Gastrocnemius medialis (tissue), 4 donors: ENCODE measurements around the gene LRIG2. TPM values are rescaled to one million over a fixed set of nuclear protein-coding genes. Genes with fewer than 3 reads are reported as not detected.
"Not testable (repeated sequence)": the region's sequence is repeated elsewhere in the genome, so short reads cannot be mapped to it uniquely, and the experiment has no call there.

ENCODE experiments used
- ATAC-seq, 2 donors: fragments of 150-250 bp; one replicate each; pipeline ENCODE4 v1.9.1; 2016
- DNase-seq, 2 donors: peaks; one replicate each; pipeline ENCODE4 v3.0.0-alpha.2; 2019
- H3K27ac ChIP-seq, 4 donors: fragments of 200-600 bp; sonication (generic); 1 replicate in 1 of 4; 2 replicates in 3 of 4; pipeline ENCODE4 v1.5.1; 2016 to 2018; ENCODE audit warnings: mild to moderate bottlenecking in 2 of 4, moderate library complexity in 1 of 4
- H3K27me3 ChIP-seq, 3 donors: fragments of 200-600 bp; sonication (generic) in 2 of 3; 1 replicate in 1 of 3; 2 replicates in 2 of 3; pipeline versions ENCODE4 v1.5.1 to v1.6.0; 2016 to 2019; ENCODE audit warnings: mild to moderate bottlenecking in 1 of 3, moderate library complexity in 1 of 3
- H3K36me3 ChIP-seq, 2 donors: fragments of 200-600 bp; sonication (generic) in 1 of 2; one replicate each; pipeline ENCODE4 v1.5.1; 2017 to 2018
- H3K4me1 ChIP-seq, 2 donors: fragments of 200-600 bp; sonication (generic) in 1 of 2; one replicate each; pipeline ENCODE4 v1.5.1; 2016 to 2017; ENCODE audit warnings: mild to moderate bottlenecking in 2 of 2
- H3K4me3 ChIP-seq, 4 donors: fragments of 200-600 bp; sonication (generic) in 3 of 4; 1 replicate in 1 of 4; 2 replicates in 3 of 4; pipeline ENCODE4 v1.5.1; 2016 to 2019; ENCODE audit warnings: mild to moderate bottlenecking in 2 of 4
- H3K9me3 ChIP-seq, 3 donors: fragments of 200-600 bp; sonication (generic) in 2 of 3; 1 replicate in 1 of 3; 2 replicates in 2 of 3; pipeline ENCODE4 v1.5.1; 2016 to 2019
- POLR2A ChIP-seq, 2 donors: fragments of 450-650 bp; IDR thresholded peaks; one replicate each; pipeline ENCODE4 v1.6.1; 2017; ENCODE audit warnings: antibody characterized with exemption in 2 of 2, mild to moderate bottlenecking in 2 of 2, moderate library complexity in 2 of 2
- in situ Hi-C, 4 donors: fragments of 200-750 bp; cut with MboI; loops; one replicate each; pipeline versions ENCODE4 v1.15.0 to v1.8.0; 2017; ENCODE audit warnings: low sequenced_read_pairs in 4 of 4
- intact Hi-C: fragments of 100-400 bp; cut with DNase I; formaldehyde crosslinking; loops from one replicate; pipeline ENCODE4 v1.15.1; 2023; ENCODE audit warnings: low total_unique reads
- total RNA-seq, 4 donors: library from RNA; depleted of rRNA; stranded (reverse); fragments of >200 nt; gene quantifications; one replicate each; pipeline versions ENCODE4 v1.1.0 to v1.2.3, GENCODE V29; 2016
- TF ChIP-seq, protein P1 (sequence below), 5 experiments: fragments of 450-650 bp in 3 of 5; fragments of 200-600 bp in 2 of 5; sonication (generic) in 2 of 5; IDR thresholded peaks in 4 of 5; conservative IDR thresholded peaks in 1 of 5; 1 replicate in 4 of 5; 2 replicates in 1 of 5; pipeline ENCODE4 v1.5.1; 2016 to 2019; ENCODE audit warnings: antibody characterized with exemption in 5 of 5, mild to moderate bottlenecking in 3 of 5, moderate library complexity in 3 of 5

The LRIG2 gene
- total RNA-seq, 4 donors from 2014 or later: 4.8 to 9.0 (median 8.9) TPM

DNA sequence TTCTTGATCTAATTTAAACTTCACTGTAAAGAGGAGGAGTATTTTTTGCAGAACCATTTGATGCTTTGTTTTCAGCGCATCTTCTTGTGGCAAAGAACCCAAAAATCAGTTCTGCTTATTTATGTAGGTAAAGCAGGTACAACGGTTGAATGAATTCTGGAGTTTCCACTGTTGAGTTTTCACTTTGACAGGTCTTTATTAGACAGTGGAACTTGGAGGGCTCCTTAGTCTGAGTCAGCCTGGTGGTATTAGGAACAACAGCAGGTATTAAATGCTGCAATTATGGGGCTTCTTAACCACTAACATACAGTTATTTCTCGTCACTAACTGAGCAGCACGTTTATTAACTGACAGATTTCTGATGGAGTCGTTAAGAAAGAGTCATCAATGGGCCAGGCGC is 1.2 kb downstream of the LRIG2 start:
- H3K36me3 ChIP-seq: peaks cover 0 to 12% of the 10 kb centered on the region in 2 donors
- H3K9me3 ChIP-seq: no peaks in the 10 kb centered on the region
- TF ChIP-seq, protein P1, sequence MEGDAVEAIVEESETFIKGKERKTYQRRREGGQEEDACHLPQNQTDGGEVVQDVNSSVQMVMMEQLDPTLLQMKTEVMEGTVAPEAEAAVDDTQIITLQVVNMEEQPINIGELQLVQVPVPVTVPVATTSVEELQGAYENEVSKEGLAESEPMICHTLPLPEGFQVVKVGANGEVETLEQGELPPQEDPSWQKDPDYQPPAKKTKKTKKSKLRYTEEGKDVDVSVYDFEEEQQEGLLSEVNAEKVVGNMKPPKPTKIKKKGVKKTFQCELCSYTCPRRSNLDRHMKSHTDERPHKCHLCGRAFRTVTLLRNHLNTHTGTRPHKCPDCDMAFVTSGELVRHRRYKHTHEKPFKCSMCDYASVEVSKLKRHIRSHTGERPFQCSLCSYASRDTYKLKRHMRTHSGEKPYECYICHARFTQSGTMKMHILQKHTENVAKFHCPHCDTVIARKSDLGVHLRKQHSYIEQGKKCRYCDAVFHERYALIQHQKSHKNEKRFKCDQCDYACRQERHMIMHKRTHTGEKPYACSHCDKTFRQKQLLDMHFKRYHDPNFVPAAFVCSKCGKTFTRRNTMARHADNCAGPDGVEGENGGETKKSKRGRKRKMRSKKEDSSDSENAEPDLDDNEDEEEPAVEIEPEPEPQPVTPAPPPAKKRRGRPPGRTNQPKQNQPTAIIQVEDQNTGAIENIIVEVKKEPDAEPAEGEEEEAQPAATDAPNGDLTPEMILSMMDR (IDR thresholded peaks at IDR 0.05 in 4 of 5, conservative IDR thresholded peaks at IDR 0.05 in 1 of 5): no peak
- no peak for TF ChIP-seq POLR2A (IDR thresholded peaks at IDR 0.05)
- H3K4me1 ChIP-seq: peaks cover 8 to 30% of the 10 kb centered on the region in 2 donors
- H3K27me3 ChIP-seq: no peaks in the 10 kb centered on the region
- no peak for ATAC-seq
- peak overlapping the region; percentile 87 to 94 (median 91) for H3K27ac ChIP-seq
- intact Hi-C loops: loop anchor here (10.0 kb wide), 5 partner anchors 119 to 1711 kb away; partner anchors contain the start of genes ATP5PB, MAGI3, SIKE1 and SLC16A1
- in situ Hi-C loops: loop anchor here in 2 of 4 donors (10.0 to 25.0 kb wide), 2 partner anchors 337 to 359 kb away; partner anchors contain the start of gene PPM1J (in 1 of the 2)
- no peak for DNase-seq
- H3K4me3 ChIP-seq: peak overlapping the region; percentile 69 to 89 (median 79)

DNA sequence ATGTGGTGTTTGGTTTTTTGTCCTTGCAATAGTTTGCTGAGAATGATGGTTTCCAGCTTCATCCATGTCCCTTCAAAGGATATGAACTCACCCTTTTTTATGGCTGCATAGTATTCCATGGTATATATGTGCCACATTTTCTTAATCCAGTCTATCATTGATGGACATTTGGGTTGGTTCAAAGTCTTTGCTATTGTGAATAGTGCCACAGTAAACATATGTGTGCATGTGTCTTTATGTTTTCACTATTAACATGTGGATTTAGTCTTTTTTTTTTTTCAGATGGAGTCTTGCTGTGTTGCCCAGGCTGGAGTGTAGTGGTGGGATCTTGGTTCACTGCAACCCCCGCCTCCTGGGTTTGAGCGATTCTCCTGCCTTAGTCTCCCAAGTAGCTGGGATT is 5.0 kb downstream of the LRIG2 start:
- intact Hi-C loops: loop anchor here (10.0 kb wide), 5 partner anchors 123 to 1707 kb away; partner anchors contain the start of genes ATP5PB, MAGI3, SIKE1 and SLC16A1
- H3K27me3 ChIP-seq, DNase-seq, H3K27ac ChIP-seq, ATAC-seq, H3K4me3 ChIP-seq, H3K9me3 ChIP-seq: not testable (repeated sequence)
- H3K4me1 ChIP-seq: peaks cover 8 to 24% of the 10 kb centered on the region in 2 donors
- in situ Hi-C loops: loop anchor here in 1 of 4 donors (10.0 kb wide), 1 partner anchor 363 kb away; the partner anchor contains the start of gene PPM1J
- peaks cover 0 to 12% of the 10 kb centered on the region in 2 donors for H3K36me3 ChIP-seq

DNA sequence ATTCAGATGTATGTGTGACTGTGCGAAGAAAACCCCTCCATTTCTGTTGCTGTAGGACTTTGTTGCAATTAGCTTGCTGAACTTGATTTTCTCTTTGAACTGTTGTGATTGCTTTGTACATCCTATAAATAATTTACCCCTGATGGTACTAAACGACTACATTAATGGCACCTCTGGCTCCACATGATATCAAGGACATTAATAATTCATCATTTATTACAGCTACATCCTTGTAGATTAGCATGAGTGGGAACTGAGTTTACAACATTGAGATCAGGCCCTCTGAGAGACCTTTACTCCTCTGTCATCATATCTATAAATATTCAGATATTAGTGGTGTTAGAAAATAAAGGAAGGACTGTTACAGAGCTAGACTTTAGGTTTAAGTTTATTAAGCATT is 13.5 kb downstream of the LRIG2 start:
- H3K27me3 ChIP-seq: no peaks in the 10 kb centered on the region
- H3K27ac ChIP-seq: no peak overlapping the region
- ATAC-seq (no peak), DNase-seq (no peak)
- TF ChIP-seq POLR2A (IDR thresholded peaks at IDR 0.05): no peak
- TF ChIP-seq, protein P1 (IDR thresholded peaks at IDR 0.05 in 4 of 5, conservative IDR thresholded peaks at IDR 0.05 in 1 of 5): no peak
- H3K9me3 ChIP-seq: no peaks in the 10 kb centered on the region
- intact Hi-C loops (no loop called here), in situ Hi-C loops (no loop called here)
- no peak overlapping the region for H3K4me3 ChIP-seq
- H3K4me1 ChIP-seq: peaks cover 0 to 12% of the 10 kb centered on the region in 2 donors
- peaks cover 0 to 2% of the 10 kb centered on the region in 2 donors for H3K36me3 ChIP-seq

DNA sequence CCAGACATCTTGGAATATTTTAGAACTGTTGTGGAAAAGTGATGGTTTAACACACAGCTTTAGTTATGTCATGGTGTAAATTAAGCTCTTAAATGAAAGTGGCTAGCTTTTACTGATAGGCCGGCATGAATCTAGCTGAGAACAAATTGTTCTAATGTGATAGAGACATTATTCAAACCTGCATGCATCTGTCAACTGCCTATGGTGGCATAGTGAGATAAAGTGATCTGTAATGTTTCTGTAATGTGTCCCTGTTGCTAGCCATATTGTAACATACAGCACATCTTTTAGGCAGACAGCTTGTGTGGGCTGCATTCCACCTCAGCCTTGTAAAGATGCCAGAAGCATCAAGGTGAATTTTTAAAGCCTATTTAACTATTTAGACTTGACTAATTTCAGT is 16.0 kb downstream of the LRIG2 start:
- no peaks in the 10 kb centered on the region for H3K9me3 ChIP-seq
- in situ Hi-C loops: no loop called here
- peaks cover 2 to 18% of the 10 kb centered on the region in 2 donors for H3K36me3 ChIP-seq
- intact Hi-C loops: no loop called here
- H3K27me3 ChIP-seq: no peaks in the 10 kb centered on the region
- H3K27ac ChIP-seq: no peak overlapping the region
- peaks cover 0 to 12% of the 10 kb centered on the region in 2 donors for H3K4me1 ChIP-seq
- TF ChIP-seq, protein P1 (IDR thresholded peaks at IDR 0.05 in 4 of 5, conservative IDR thresholded peaks at IDR 0.05 in 1 of 5): no peak
- TF ChIP-seq POLR2A (IDR thresholded peaks at IDR 0.05): no peak
- ATAC-seq (peak in 1 of 2 donors; percentile 21), DNase-seq (no peak)
- H3K4me3 ChIP-seq: no peak overlapping the region

DNA sequence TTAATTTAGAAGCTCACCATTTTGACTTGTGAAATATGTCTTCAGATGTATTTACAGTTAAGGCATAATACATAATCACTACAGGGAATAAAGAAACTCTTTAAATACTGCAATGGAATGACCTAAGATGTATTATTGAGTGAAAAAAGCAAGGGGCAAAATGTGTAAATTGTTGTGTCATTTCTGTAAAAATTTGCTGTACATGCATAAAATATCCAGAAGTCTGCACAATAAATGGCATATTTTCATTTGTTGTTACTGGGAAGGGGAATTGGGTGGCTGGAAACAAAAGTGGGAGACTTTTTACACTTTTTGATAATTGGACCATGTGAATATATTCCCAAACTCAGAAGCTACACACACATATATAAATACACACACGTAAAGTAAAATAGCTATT is 17.1 kb downstream of the LRIG2 start:
- ATAC-seq (no peak), DNase-seq (no peak)
- Histone ChIP-seq H3K4me3 (no peak overlapping the region), H3K27me3 (no peaks in the 10 kb centered on the region), H3K36me3 (peaks cover 3 to 29% of the 10 kb centered on the region in 2 donors), H3K9me3 (no peaks in the 10 kb centered on the region), H3K4me1 (peaks cover 0 to 12% of the 10 kb centered on the region in 2 donors), H3K27ac (no peak overlapping the region)
- TF ChIP-seq, protein P1 (IDR thresholded peaks at IDR 0.05 in 4 of 5, conservative IDR thresholded peaks at IDR 0.05 in 1 of 5): no peak
- TF ChIP-seq POLR2A (IDR thresholded peaks at IDR 0.05): no peak
- in situ Hi-C loops: no loop called here
- intact Hi-C loops: no loop called here
